SH-SY5Y (cell line): ENCODE results near the gene CMSS1.

Source experiments
- GATA2 ChIP-seq: IDR thresholded peaks from 2 replicates; pipeline ENCODE4 v1.6.1; 2011; ENCODE audit warnings: mild to moderate bottlenecking, low read depth, low read length
- GATA3 ChIP-seq: IDR thresholded peaks from 2 replicates; pipeline ENCODE4 v1.6.1; 2011; ENCODE audit warnings: low read depth, mild to moderate bottlenecking, low read length, moderate library complexity

The CMSS1 gene

DNA sequence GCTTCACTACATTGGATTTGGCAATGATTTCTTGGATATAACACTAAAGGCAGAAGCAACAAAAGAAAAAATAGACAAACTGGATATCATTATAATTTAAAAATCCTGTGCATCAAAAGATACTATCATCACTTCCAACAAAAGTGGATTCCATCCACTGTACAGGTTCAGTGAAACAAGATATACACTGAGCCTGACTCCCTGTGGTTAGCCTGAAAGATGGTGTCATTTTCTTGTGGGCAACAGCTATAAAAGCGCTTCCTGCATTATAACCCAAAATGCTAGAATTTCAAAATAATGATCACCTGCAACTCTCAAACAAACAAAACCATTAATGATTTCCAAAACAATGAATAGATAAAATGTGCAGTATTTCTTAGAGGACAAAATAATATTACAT, 403.5 kb downstream of the CMSS1 start:
- TF ChIP-seq GATA3 (no peak), GATA2 (no peak)

DNA sequence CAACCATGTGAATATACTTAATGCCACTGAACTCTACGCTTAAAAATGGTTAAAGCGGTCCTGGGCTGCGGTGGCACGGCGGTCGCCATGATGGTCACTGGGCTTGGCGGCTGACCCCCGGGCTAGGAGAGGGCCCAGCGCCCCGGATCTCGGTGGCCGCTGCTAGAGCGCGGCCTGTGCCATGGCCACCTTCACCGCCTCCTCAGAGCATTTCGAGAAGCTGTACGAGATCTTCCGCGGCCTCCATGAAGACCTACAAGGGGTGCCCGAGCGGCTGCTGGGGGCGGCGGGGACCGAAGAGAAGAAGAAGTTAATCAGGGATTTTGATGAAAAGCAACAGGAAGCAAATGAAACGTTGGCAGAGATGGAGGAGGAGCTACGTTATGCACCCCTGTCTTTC, 407.5 kb downstream of the CMSS1 start:
- TF ChIP-seq GATA3 (no peak), GATA2 (no peak)

DNA sequence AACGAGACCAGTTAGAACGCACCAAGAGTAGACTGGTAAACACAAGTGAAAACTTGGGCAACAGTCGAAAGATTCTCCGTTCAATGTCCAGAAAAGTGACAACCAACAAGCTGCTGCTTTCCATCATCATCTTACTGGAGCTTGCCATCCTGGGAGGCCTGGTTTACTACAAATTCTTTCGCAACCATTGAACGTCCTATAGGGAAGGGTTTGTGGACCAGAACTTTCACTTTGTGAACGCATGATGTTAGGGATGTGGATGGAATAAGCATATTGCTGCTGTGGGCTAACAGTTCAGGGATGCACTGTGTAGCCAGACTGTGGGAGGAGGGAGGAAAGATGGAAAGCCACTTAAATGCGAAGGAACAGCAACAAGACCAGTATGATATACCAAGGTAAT, 408.2 kb downstream of the CMSS1 start:
- TF ChIP-seq GATA3 (no peak), GATA2 (no peak)

DNA sequence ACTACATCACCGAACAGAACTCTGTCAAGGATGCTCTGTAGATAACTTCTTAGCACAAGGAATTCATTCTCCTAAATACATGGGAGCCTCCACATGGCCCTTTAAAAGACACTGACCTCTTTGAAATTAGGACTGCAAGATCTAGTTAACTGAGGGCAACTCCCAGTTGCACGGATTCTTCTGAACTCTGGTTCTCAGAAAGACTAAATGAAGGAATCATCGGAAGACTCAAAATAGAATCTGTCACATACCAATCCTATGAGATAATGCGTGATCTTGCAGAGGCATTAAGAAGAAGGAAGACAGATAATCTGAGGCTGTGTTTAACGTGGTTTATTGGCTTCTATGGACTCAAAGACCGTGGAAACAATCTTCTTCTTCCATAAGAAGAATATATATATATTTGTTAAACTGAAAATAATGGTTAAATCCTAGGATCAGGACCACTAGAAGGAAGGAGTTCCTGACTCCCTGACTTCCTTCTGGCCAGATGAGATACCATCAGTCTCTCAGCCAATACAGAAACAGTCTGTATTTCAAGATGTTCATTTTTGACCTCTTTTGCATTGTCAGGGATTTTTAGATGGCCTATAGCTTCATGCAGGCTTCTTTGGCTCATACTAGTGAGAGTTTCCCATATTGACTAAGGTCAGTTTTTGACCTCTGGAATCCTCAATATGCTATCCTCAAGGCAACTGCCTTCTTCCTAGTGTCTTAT, 409.2 kb downstream of the CMSS1 start:
- TF ChIP-seq GATA2 (no peak), GATA3 (no peak)

DNA sequence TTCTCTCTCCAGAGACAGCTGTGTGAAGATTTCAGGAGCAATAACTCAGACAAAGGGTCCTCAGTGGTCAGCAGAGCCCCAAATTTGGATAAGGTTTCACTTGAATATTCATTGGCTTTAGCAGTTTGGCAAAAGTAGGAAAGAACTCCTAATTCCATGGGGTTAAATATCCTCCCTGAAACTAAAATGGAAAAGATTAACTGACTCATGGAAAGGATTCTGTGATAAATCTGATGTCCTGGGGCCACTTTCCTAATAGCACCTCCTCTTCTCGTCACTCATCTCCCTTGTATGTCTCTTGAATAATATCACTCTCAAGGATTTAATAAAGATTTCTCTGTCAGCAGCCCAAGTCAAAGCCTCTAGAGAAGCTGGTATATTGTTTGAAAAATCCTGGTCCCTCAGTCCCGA, 409.9 kb downstream of the CMSS1 start:
- TF ChIP-seq GATA3 = no peak
- no peak for TF ChIP-seq GATA2

DNA sequence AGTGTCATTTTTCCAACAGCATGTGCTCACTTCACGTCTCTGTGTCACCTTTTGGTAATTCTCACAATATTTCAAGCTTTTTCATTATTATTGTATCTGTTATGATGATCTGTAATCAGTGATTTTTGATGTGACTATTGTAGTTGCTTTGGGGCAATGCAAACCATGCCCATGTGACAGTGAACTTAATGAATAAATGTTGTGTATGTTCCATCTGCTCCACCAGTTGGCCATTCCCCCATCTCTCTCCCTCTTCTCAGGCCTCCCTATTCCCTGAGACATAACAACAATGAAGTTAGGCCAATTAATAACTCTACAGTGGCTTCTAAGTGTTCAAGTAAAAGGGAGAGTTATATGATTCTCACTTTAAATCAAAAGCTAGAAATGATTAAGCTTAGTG, 410.6 kb downstream of the CMSS1 start:
- no peak for TF ChIP-seq GATA3
- no peak for TF ChIP-seq GATA2

DNA sequence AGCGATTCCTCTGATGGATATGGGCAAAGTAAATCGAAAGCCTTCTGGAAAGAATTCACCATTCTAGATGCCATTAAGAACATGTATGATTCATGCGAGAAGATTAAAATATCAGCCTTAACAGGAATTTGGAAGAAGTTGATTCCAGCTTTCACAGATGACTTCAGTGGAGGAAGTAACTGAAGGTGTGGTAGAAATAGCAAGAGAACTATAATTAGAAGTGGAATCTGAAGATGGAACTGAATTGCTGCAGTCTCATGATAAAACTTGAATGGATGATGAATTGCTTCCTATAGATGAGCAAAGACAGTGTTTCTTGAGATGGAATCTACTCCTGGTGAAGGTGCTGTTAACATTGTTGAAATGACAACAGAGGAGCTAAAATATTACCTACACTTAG, 413.0 kb downstream of the CMSS1 start:
- TF ChIP-seq GATA3 (no peak), GATA2 (no peak)
